Caki2 (cell line): ENCODE data around the gene OTOP2. TPM values are rescaled to one million over a fixed set of nuclear protein-coding genes. Genes with fewer than 3 reads are reported as not detected.

ENCODE experiments used
- DNase-seq: peaks from one replicate; pipeline ENCODE4 v3.0.0-alpha.2; 2015; ENCODE audit warnings: low read depth
- in situ Hi-C: cut with HindIII; loops from 2 replicates; pipeline ENCODE4 v1.10.0; 2016; ENCODE audit warnings: low sequenced_read_pairs, low pct_unique_long_range_greater_than_20kb, mixed read lengths
- total RNA-seq: library from RNA; depleted of rRNA; stranded (reverse); fragments of >200 nt; shearing (Covaris generic); gene quantifications from 2 replicates; pipeline ENCODE4 v1.2.3, GENCODE V29; 2014; ENCODE audit warnings: low replicate concordance

Gene OTOP2
- total RNA-seq, 1 experiment from 2014 or later = not detected

GRCh38 chr17:74943808-74944522 lies 19.9 kb downstream of the OTOP2 start:
- no peak for DNase-seq
- in situ Hi-C loops = no loop called here

- in situ Hi-C loops = no loop called here
- DNase-seq = no peak
Measured at GRCh38 chr17:74945543-74945942, 21.5 kb downstream of the OTOP2 start.

- in situ Hi-C loops = no loop called here
- DNase-seq = no peak
Measured at GRCh38 chr17:74946641-74947040, 22.6 kb downstream of the OTOP2 start.

GRCh38 chr17:74947041-74947754 lies 23.1 kb downstream of the OTOP2 start:
- in situ Hi-C loops = no loop called here
- no peak for DNase-seq

GRCh38 chr17:74949455-74950115 lies 25.5 kb downstream of the OTOP2 start:
- in situ Hi-C loops = no loop called here
- no peak for DNase-seq

GRCh38 chr17:74950207-74950606 lies 26.1 kb downstream of the OTOP2 start:
- no peak for DNase-seq
- in situ Hi-C loops = no loop called here

- in situ Hi-C loops = no loop called here
Measured at GRCh38 chr17:74951065-74951464, 27.0 kb downstream of the OTOP2 start.

GRCh38 chr17:74951680-74952421 lies 27.8 kb downstream of the OTOP2 start:
- DNase-seq = no peak
- in situ Hi-C loops = no loop called here

More at GRCh38 chr17:74951065-74951464, 27.0 kb downstream of the OTOP2 start:
- DNase-seq = no peak

- DNase-seq = no peak
- in situ Hi-C loops = no loop called here
Measured at GRCh38 chr17:74952431-74953133, 28.5 kb downstream of the OTOP2 start.

- in situ Hi-C loops = no loop called here
- no peak for DNase-seq
Measured at GRCh38 chr17:74953134-74953687, 29.1 kb downstream of the OTOP2 start.

GRCh38 chr17:74954115-74954514 lies 30.0 kb downstream of the OTOP2 start:
- DNase-seq = no peak
- in situ Hi-C loops = no loop called here

GRCh38 chr17:74954665-74955421 lies 30.8 kb downstream of the OTOP2 start:
- no peak for DNase-seq
- in situ Hi-C loops = no loop called here

GRCh38 chr17:74956093-74956492 lies 32.0 kb downstream of the OTOP2 start:
- in situ Hi-C loops = no loop called here
- no peak for DNase-seq

- peak; percentile 43 for DNase-seq
- in situ Hi-C loops = no loop called here
Measured at GRCh38 chr17:74957935-74958740, 34.1 kb downstream of the OTOP2 start.

GRCh38 chr17:74959826-74960515 lies 35.9 kb downstream of the OTOP2 start:
- in situ Hi-C loops = no loop called here
- peak; percentile 48 for DNase-seq
